K562 treated with DMSO at 1 percent for 4 hours (cell line): ENCODE data around the gene MT1F. TPM values are rescaled to one million over a fixed set of nuclear protein-coding genes. Genes with fewer than 3 reads are reported as not detected.

Experiments
- total RNA-seq: library from RNA; unstranded; fragments of 300-600 nt; gene quantifications from 2 replicates; pipeline ENCODE4 v1.2.3, GENCODE V29; 2022; ENCODE audit not compliant: insufficient read depth

MT1F gene
- not detected in 2 replicates for total RNA-seq

GRCh38 chr16:56657555-56658326 is at the start of gene MT1F:
MT1F (plus strand) TSS chr16:56657959; CDS start chr16:56658059, 100 bp downstream.

GRCh38 chr16:56608043-56608875 is 49.5 kb upstream of the MT1F start, which contains the start of gene MT2A:
MT2A (plus strand) TSS chr16:56608584; CDS start chr16:56608656, 72 bp downstream.

GRCh38 chr16:56625140-56625942 is 32.4 kb upstream of the MT1F start, which contains the start of gene MT1E:
MT1E (plus strand) TSS chr16:56625781; CDS start chr16:56625852, 71 bp downstream.

DNA sequence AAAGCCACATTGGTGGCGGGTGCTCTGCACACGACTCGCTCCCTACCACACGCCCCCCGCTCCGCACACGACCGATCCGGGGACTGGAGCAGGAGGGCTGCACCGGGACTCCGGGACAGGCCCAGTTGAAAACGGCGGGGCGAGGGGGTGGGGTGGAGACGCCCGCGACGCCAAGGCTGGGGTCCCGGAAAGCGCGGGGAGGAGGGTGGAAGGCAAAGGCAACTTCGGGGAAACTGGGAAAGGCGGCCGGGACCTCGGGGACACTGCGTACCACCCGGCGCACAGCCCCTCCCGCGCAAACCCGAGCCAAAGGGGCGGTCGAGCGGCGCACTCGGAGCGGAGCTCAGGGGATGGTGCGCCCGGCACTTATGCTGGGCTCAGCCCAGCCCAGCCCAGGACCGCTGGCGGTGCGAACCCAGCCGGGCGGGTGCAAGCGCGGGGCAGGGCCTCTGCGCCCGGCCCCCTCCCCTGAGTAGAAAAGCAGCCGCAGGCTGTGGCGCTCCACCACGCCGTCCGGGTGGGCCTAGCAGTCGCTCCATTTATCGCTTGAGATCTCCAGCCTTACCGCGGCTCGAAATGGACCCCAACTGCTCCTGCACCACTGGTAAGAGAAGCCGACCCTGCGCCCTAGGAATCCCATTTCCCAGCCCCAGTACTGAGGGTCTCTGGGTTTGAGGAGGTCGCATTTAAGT is 25.5 kb upstream of the MT1F start, which contains the start of gene MT1M:
MT1M (plus strand) TSS at position 504 of the 692 bp plus-strand sequence; CDS start at position 577, 73 bp downstream.

GRCh38 chr16:56637814-56638750 is 19.7 kb upstream of the MT1F start, which contains the start of gene MT1A:
MT1A (plus strand) TSS chr16:56638666; CDS start chr16:56638739, 73 bp downstream.

DNA sequence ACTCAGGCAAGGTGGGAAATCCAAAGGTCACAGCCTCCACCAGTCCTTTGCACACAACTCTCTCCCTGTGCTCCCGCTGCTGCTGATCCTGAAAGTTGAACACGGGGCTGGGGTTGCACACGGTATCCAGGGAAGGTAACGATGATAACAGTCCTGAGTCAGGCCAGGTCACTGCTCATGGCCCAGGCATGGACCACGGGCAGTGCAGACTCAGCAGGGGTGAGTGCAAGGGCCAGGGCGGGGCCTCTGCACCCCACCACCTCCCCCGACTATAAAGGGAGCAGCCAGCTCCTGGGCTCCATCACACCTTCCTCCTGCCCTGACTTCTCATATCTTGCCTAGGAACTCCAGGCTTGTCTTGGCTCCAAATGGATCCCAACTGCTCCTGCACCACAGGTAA is 6.2 kb upstream of the MT1F start, which contains the start of gene MT1B:
MT1B (plus strand) TSS at position 301 of the 400 bp plus-strand sequence; CDS start at position 369, 68 bp downstream.

DNA sequence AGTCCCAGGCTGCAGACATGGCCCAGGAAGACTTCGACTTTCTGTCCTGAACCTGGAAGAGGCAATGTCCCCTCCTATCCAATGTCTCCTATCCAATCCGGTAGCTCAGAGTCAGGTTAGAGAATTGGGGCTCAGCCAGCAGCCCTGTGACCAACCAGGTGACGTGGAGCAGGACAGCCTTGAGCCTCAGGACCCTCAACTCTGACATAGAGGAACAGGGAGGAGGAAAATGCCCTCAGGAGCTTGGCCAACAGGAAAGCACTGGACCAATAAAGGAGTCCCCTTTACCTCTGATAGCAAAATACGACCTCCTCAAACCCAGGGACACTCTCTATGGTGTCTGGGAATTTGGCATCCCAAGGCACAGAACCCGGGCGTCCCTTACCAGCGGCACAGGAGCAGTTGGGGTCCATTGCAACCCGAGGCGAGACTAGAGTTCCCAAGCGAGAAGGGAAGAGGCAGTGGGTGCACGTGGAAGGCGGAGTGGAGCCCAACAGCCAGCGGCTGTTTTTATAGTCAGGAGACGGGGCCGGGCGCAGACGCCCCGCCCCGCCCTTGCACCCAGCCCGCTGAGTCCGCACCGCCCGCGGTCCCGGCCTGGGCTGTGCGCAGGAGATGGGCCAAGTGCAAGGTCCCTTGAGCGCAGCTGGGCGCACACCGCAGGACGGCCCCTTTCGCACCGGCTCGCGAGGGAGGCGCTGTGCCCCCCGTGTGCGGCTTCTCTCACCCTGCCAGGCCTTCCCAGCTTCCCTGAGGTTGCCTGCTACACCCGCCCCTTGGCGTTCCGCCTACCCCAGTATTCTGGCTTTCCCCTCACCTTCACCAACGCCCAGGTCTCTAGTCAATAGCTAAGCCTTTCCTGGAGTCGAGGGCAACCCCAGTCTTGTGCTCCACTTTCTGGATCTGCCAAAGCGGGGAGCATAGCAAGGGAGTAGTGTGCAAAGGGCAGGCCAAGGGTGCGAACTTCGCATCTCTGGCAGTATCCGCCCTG is 10.1 kb downstream of the MT1F start, which contains the start of gene MT1G:
MT1G (minus strand) TSS at position 485 of the 991 bp plus-strand sequence; CDS start at position 413, 72 bp downstream.

GRCh38 chr16:56669005-56669839 is 11.5 kb downstream of the MT1F start, which contains the start of gene MT1H:
MT1H (plus strand) TSS chr16:56669814; CDS start chr16:56669885, 71 bp downstream.

GRCh38 chr16:56681939-56682702 is 24.4 kb downstream of the MT1F start, which contains the start of gene MT1X:
MT1X (plus strand) TSS chr16:56682470; CDS start chr16:56682541, 71 bp downstream.

Other genes starting within 250 kb of the MT1F start
- 106 and 107 TPM in 2 replicates for gene AMFR, start 232.4 kb upstream of the MT1F start, total RNA-seq
- 39.5 and 63.7 TPM in 2 replicates for gene NUDT21, start 206.6 kb upstream of the MT1F start, total RNA-seq
- 23.1 and 26.9 TPM in 2 replicates for gene OGFOD1, start 206.4 kb upstream of the MT1F start, total RNA-seq
- gene BBS2, start 137.9 kb upstream of the MT1F start, total RNA-seq = 12.4 and 21.7 TPM in 2 replicates
- gene MT4, start 92.9 kb upstream of the MT1F start, total RNA-seq = not detected in 2 replicates
- not detected in 2 replicates for gene MT3, start 68.4 kb upstream of the MT1F start, total RNA-seq
- gene MT2A, start 49.4 kb upstream of the MT1F start, total RNA-seq = 10.0 and 23.8 TPM in 2 replicates
- not detected in 2 replicates for gene MT1E, start 32.2 kb upstream of the MT1F start, total RNA-seq
- gene MT1M, start 25.3 kb upstream of the MT1F start, total RNA-seq = not detected in 2 replicates
- gene MT1A, start 19.3 kb upstream of the MT1F start, total RNA-seq = not detected in 2 replicates
- gene MT1B, start 6.1 kb upstream of the MT1F start, total RNA-seq = not detected in 2 replicates
- not detected in 2 replicates for gene MT1G, start 10.1 kb downstream of the MT1F start, total RNA-seq
- not detected in 2 replicates for gene MT1H, start 11.9 kb downstream of the MT1F start, total RNA-seq
- gene MT1X, start 24.5 kb downstream of the MT1F start, total RNA-seq = 12.9 TPM in 1 of 2 replicates, not detected in the other
- gene NUP93, start 72.2 kb downstream of the MT1F start, total RNA-seq = 55.8 and 61.2 TPM in 2 replicates
- not detected in 2 replicates for gene SLC12A3, start 207.2 kb downstream of the MT1F start, total RNA-seq